ENCODE results near the gene ANO2.

The ANO2 gene

DNA sequence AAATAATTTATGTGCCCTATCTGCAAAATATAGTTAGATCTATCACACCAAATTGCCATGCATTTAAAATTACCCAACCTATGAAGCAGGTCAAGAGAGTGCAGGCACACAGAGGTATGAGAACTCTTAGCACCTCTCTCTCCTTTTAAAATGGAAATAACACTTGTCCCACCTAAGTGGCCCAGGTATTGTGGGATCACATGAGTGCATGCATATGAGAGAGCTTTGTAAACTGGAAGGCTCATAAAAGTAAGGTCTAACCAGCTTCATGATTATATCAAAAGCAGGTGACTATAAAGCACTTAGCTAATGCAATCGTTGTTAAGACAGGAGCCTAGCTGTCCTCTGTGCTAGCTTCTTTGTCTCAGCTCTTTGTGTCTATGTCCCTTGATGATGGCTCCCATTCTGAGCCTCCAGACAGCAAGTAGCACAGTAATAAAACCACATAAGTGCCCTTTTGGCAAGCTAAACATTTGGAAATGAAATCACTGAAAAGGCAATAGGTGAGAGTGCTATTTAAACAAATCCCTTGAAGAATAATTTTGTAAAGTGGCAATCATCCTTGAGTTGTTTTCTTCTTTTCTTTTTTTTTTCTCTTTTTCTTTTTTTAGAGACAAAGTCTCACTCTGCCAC is 294.1 kb downstream of the ANO2 start:
- no peak for DNase-seq

GRCh38 chr12:5650281-5650680 is 294.8 kb downstream of the ANO2 start:
- no peak for DNase-seq

DNA sequence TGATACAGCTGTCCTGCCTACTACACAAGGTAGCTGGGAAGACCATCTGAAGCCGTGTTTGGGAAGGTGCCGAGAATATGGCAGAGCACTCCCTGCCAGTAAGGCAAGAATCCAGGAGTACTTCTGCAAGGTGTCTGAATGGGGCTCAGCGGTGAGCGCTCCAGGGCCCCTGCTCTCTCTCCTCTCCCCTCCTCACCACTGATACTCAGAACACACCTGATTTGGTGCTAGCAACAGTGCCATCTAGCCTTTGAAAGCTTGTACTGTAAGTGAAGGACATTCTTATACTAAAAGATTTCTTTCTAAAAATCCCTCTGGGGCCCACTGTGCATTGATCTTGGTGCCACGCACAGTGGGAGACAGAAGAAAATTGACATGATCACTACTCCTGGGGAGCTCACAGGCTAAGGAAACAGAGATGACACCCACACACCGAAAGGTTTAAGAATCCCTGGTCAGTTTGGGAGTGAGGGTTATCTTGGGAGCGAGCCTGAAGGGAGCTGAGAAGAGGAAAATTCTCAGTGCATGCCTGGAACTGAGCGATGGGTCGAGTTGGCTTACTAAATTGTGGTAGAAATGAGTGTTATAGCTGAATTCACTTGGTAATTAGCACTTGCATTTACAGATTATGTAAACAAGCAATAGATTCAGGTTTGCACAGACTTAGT is 296.2 kb downstream of the ANO2 start:
- DNase-seq, result no peak

GRCh38 chr12:5643266-5643665 is 301.8 kb downstream of the ANO2 start:
- DNase-seq, result no peak

GRCh38 chr12:5637698-5638097 is 307.4 kb downstream of the ANO2 start:
- no peak for DNase-seq

DNA sequence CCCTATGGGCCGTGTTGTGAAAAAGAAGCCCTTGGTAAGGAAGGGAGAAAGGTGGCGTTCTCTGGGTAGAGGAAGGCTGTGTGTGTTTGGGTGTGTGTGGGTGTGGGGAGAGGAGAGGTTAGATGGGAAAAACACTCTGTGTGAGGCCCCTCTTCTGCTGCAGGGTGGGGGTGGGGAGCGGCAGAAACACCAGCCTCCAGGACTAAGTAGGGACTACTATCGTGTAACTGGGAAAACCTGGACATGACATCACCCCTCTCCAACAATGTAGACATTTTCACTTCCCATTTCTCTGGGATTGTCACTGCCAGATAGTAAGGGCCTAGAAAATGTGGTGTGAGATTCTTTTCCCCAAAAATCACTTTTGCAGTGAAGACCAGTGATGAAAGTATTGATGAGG is 308.2 kb downstream of the ANO2 start:
- no peak for DNase-seq

- DNase-seq, result no peak
Observed at GRCh38 chr12:5633106-5633505, 312.0 kb downstream of the ANO2 start.

DNA sequence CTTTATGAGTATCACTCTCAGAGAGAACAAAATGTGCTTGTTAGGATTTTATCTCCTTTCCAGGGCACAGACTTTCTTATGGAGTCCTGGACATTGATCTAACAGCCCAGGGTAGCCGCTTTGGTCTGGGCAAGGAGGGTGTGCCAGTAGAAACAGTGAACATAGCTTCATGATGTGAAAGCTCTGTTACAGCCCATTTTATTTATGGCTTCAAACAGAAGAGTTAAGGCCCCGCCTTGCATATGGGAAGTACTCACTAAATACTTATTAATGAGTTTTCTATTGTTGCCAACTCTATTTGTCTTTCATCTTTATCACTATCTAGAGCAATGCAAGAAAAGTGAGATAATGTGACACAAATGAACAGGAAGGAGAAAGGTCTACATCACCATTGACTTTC is 312.6 kb downstream of the ANO2 start:
- no peak for DNase-seq

GRCh38 chr12:5631497-5631896 is 313.6 kb downstream of the ANO2 start:
- DNase-seq, result no peak

DNA sequence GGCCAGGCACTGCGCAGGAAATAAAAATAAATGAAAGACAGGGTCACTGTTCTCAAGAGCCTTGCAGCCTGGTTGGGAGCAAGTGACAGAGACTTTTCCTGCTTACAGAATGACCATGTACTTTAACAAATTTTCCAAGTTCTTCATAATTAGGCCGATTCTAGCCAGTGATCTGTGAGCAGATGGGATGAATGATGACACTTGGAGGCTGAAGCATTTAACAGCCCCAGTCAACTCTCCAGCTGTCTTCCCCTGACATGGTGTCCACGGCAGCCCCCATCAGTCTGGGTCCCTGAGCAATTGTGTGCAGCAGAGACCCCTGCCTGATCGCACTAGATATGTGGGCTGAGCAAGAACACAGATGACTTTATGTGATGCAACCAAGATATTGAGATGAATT is 314.3 kb downstream of the ANO2 start:
- DNase-seq, result no peak

DNA sequence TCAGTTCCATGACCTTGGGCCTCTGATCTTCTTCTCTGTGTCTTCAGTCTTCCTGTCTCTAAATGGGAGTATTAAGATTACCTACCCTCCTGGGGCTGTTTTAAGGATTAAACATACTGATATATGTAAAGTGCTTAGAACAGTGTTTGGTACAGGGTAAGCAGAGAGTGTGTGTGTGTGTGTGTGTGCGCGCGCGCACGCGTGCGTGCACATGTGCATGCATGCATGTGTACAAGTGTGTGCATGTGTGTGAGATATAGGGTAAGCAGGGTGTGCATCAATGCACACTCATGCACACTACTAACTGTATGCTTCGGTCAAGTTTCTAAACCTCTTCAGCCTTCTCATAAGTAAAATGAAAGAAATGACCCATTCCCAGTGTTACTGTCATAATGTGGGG is 316.6 kb downstream of the ANO2 start:
- DNase-seq, result no peak

DNA sequence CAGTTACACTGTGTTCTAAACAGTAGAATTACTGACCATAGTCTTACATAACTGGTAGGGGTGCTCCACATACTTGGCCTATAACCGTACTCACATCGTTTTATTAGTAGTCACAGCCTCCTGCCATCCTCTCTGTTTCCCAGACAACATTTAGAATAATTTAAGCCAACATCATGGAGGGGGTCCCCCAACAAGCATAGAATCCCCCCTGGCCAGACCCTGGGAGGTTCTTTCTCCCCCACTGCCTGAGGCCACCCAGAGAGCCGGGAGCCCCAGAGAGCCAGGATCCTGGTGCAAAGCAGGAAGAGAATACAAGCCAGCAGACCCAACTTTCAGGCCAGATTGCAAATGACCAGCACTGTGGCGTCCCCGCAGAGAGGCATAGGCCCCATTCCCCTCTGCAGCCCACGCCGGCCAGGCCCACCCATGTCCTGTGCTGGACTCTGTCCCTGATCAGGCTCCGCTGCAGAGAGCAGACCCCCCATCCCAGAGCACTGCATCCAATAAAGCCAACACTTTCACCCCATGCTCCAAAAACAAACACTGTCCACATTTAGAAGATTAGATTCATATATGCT is 317.9 kb downstream of the ANO2 start:
- DNase-seq, result no peak

GRCh38 chr12:5626151-5626550 is 318.9 kb downstream of the ANO2 start:
- DNase-seq, result no peak

GRCh38 chr12:5624486-5625272 is 320.4 kb downstream of the ANO2 start:
- DNase-seq, result no peak

DNA sequence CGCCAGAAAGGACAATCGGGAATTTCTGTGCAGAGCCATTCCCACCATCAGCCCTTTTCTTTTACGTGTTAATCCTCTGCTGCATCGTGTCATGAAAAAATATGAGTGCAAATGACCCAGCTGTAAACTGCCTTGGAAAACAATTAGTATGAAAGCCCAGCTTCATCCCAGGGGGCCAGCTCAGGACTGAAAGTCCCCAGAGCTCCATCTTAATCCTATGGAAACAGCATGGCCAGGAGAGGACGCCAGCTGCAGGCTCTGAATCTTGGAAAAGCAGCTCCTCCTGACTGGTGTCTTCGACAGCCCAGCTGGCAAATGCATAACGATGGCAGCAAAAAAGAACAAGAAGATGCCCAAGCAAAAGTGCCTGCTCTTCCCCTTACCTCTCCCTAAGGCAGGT is 321.6 kb downstream of the ANO2 start:
- no peak for DNase-seq

GRCh38 chr12:5622280-5622679 is 322.8 kb downstream of the ANO2 start:
- no peak for DNase-seq

DNA sequence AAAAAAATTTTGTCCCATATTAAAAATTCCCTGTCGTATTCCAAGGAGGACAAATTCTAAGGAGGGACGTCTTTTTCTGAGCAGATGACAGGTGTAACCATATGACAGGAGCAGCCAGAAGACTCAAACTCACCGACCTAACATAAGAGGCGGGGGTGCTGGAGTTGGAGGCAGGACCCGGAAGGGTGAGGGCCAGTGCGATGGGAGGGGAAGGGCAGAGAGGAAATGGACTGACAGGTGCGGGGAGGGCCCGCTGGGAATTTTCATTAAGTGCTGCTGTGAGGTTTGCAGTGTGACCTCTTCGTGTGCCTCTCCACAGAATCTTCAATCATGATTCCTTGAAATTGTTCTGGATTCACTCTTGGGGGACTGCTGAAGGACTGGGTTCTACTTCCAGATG is 323.7 kb downstream of the ANO2 start:
- DNase-seq, result no peak

GRCh38 chr12:5620896-5621295 is 324.2 kb downstream of the ANO2 start:
- DNase-seq, result no peak

DNA sequence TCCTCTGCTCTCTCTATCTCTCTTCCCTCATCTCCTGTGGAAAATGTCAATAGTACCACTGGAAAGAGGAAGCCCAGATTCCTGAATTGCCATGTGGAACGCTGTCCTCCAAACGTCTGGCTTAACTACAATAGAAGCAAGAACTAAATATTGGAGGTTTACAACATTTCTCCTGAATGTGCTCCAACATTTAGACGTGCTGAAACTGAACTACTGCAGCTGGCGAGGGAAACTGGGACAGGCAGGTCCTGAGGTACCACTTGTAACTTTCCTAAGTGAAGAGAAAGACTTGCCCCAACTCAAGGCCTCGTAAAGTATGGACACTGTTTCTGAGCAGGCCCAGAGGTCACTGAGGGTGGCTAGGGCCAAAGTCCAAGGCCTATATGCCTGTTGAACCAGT is 325.4 kb downstream of the ANO2 start:
- DNase-seq, result no peak

GRCh38 chr12:5616854-5617253 is 328.2 kb downstream of the ANO2 start:
- no peak for DNase-seq

DNA sequence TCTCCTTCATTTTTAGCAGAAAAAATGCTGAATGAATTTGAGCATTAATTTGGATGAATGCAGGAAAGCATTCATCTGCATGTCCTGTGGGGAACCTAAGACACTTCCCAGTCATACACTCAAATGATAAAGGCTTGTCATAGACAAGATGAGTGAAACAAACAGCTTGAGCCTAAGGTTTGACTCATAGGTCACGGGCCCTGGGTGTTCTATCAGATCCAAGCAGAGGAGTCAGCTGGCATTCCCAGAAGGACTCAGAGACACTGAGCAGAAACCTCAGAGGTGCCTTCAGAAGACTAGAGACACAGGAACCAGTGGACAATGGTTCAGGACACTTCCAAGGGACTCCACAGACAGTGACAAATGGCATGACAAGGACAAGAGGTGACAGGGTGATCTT is 329.3 kb downstream of the ANO2 start:
- no peak for DNase-seq

DNA sequence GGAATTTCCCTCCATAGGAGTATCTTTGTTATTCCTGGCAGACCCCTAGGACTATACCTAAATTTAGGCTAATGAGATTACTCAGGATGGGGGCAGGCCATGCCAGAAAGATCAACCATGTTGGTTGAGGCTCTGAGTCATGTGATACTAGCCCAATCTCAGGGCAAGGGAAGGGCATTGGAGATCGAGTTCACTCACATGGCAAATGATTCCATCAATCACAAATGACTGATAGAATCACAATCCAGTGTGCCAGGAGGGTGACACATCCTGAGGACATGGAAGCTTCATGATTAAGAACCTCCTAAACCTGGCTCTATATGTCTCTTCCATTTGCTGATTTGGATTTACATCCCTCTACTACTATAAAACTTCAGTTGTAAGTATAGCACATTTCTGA is 330.8 kb downstream of the ANO2 start:
- no peak for DNase-seq

GRCh38 chr12:5612556-5613410 is 332.3 kb downstream of the ANO2 start:
- no peak for DNase-seq

Measured in stimulated activated naive CD4-positive, alpha-beta T cell (primary cell).